Naive thymus-derived CD4-positive, alpha-beta T cell (primary cell): ENCODE measurements around the gene CILP. TPM values are rescaled to one million over a fixed set of nuclear protein-coding genes. Genes with fewer than 3 reads are reported as not detected.

ENCODE experiments used
- ATAC-seq: fragments of 150-1000 bp; cut with Tn5 transposase; 2 replicates; pipeline ENCODE4 v1.10.0; 2021; ENCODE audit warnings: mild to moderate bottlenecking, moderate library complexity
- CTCF ChIA-PET: fragments of 350-600 bp; sonication (Branson Sonifier 250); formaldehyde crosslinking; loops from one replicate; lab custom pipeline; 2021; ENCODE audit warnings: antibody characterized with exemption; lab: Charles Lee
- POLR2A ChIA-PET: fragments of 350-600 bp; sonication (Branson Sonifier 250); formaldehyde crosslinking; loops from one replicate; lab custom pipeline; 2021; ENCODE audit warnings: antibody characterized with exemption, inconsistent platforms; lab: Charles Lee
- DNase-seq, 9 donors: peaks; one replicate each; pipeline versions ENCODE4 v3.0.0 to v3.0.0-alpha.2; 2020 to 2022; ENCODE audit warnings: mixed read lengths in 1 of 9
- H3K27ac ChIP-seq: one replicate; pipeline ENCODE4 v1.7.0; 2013; ENCODE audit warnings: mild to moderate bottlenecking, low read depth, low read length, moderate library complexity
- H3K27me3 ChIP-seq, 2 donors: one replicate each; pipeline ENCODE4 v1.7.0; 2013; ENCODE audit warnings: low read length in 2 of 2, mild to moderate bottlenecking in 2 of 2, moderate library complexity in 2 of 2; ENCODE audit not compliant: control insufficient read depth in 2 of 2, insufficient read depth in 2 of 2
- H3K36me3 ChIP-seq, 3 experiments: 1 replicate in 2 of 3; 2 replicates in 1 of 3; pipeline ENCODE4 v1.7.0; 2013; ENCODE audit warnings: low read length in 3 of 3, mild to moderate bottlenecking in 3 of 3, moderate library complexity in 1 of 3; ENCODE audit not compliant: insufficient read depth in 3 of 3, control insufficient read depth in 2 of 3
- H3K4me1 ChIP-seq, 2 donors: one replicate each; pipeline ENCODE4 v1.7.0; 2013; ENCODE audit warnings: low read length in 2 of 2, mild to moderate bottlenecking in 2 of 2, moderate library complexity in 1 of 2; ENCODE audit not compliant: control insufficient read depth in 2 of 2, insufficient read depth in 2 of 2
- H3K4me3 ChIP-seq: 2 replicates; pipeline ENCODE4 v1.7.0; 2013; ENCODE audit warnings: mild to moderate bottlenecking, low read length
- H3K9me3 ChIP-seq, 3 experiments: 1 replicate in 2 of 3; 2 replicates in 1 of 3; pipeline ENCODE4 v1.7.0; 2013; ENCODE audit warnings: low read length in 3 of 3; ENCODE audit not compliant: control insufficient read depth in 2 of 3
- H3K27ac Mint-ChIP-seq, 9 donors: one replicate each; pipeline ENCODE4 v1.8.0; 2020 to 2022; ENCODE audit warnings: mixed read lengths in 9 of 9, mild to moderate bottlenecking in 8 of 9, moderate library complexity in 5 of 9, inconsistent platforms in 2 of 9
- H3K27me3 Mint-ChIP-seq, 5 donors: one replicate each; pipeline ENCODE4 v1.8.0; 2021 to 2022; ENCODE audit warnings: mixed read lengths in 5 of 5, mild to moderate bottlenecking in 1 of 5
- H3K36me3 Mint-ChIP-seq, 5 donors: one replicate each; pipeline ENCODE4 v1.8.0; 2020 to 2022; ENCODE audit warnings: mixed read lengths in 5 of 5, mild to moderate bottlenecking in 3 of 5, inconsistent platforms in 1 of 5
- H3K4me1 Mint-ChIP-seq, 7 donors: one replicate each; pipeline ENCODE4 v1.8.0; 2020 to 2022; ENCODE audit warnings: mixed read lengths in 7 of 7, mild to moderate bottlenecking in 3 of 7, inconsistent platforms in 1 of 7
- H3K4me3 Mint-ChIP-seq, 10 donors: one replicate each; pipeline ENCODE4 v1.8.0; 2020 to 2022; ENCODE audit warnings: mild to moderate bottlenecking in 10 of 10, mixed read lengths in 10 of 10, moderate library complexity in 6 of 10, inconsistent platforms in 2 of 10
- H3K9me3 Mint-ChIP-seq, 11 donors: one replicate each; pipeline ENCODE4 v1.8.0; 2020 to 2022; ENCODE audit warnings: mixed read lengths in 11 of 11, mild to moderate bottlenecking in 4 of 11, inconsistent platforms in 1 of 11, moderate library complexity in 1 of 11
- intact Hi-C, 2 donors: fragments of 100-400 bp; cut with micrococcal nuclease; formaldehyde crosslinking; loops; one replicate each; pipeline ENCODE4 v1.15.1; 2023
- polyA plus RNA-seq, 2 donors: library from polyadenylated mRNA; unstranded; fragments of 300-500 nt; fragmentation: Illumina TruSeq; gene quantifications; one replicate each; pipeline ENCODE4 v1.2.3, GENCODE V29; 2021
- total RNA-seq, 6 experiments: library from RNA in 5 of 6; stranded (reverse) in 5 of 6; gene quantifications; 1 replicate in 5 of 6; 2 replicates in 1 of 6; pipeline ENCODE4 v1.2.3 and lab custom pipeline; 2021 to 2026

The CILP gene
- total and polyA plus RNA-seq, 7 experiments from 2014 or later = 0.05 to 0.49 (median 0.42) TPM; not detected in 1

DNA sequence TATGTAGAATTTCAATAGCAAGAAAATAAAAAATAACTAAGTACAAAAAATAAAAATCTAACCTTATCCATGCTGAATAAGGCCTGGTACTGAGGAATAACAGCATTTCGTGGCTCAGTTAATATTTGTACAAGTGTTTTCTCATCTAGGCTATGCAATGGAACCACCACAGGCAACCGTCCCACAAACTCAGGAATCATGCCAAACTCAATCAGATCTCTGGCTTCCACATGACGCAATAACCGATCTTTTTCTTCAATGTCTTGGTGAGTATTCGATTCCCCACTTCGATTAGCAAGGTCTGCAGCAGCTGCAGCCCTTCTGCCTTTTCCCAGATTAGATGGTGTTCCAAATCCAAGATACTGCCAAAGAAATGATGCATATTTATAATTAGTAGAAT lies 56.6 kb downstream of the CILP start:
- Mint-ChIP-seq H3K27me3 (no peaks in the 10 kb centered on the region), H3K9me3 (no peaks in the 10 kb centered on the region), H3K4me1 (peaks cover 0 to 2% (median 0%) of the 10 kb centered on the region in 7 donors), H3K27ac (peak overlapping the region in 2 of 9 donors; percentile 4 to 64), H3K36me3 (peaks cover 12 to 32% (median 16%) of the 10 kb centered on the region in 5 donors), H3K4me3 (no peak overlapping the region)
- H3K9me3 ChIP-seq = no peaks in the 10 kb centered on the region
- no peak for ATAC-seq
- intact Hi-C loops = no loop called here
- no peaks in the 10 kb centered on the region for H3K27me3 ChIP-seq
- ChIA-PET CTCF (no interaction called here), POLR2A (no interaction called here)
- DNase-seq = no peak
- H3K27ac ChIP-seq = no peak overlapping the region
- no peaks in the 10 kb centered on the region for H3K4me1 ChIP-seq
- H3K36me3 ChIP-seq = peaks cover 17 to 77% (median 34%) of the 10 kb centered on the region in 3 experiments
- H3K4me3 ChIP-seq = no peak overlapping the region

DNA sequence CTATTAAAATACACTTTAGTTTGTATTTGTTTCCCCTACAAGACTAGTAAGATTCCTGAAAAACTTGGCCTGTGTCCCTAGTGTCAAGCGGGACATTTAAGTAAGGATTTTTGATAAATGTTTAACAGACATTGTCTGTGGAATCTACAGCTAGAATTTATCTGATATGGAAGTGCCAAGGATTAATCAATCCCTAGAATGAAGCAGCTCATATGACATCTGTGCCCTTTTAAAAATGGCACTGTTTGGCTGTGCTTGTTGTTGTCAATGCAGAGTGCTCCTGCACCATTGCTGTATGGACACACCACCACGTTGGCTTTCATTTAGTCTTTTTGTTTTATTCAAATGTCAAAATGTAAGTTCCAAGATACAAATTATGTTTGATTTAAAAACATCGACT lies 63.4 kb downstream of the CILP start:
- ChIA-PET POLR2A (no interaction called here), CTCF (no interaction called here)
- Mint-ChIP-seq H3K9me3 (no peaks in the 10 kb centered on the region), H3K4me1 (peaks cover 0 to 4% (median 0%) of the 10 kb centered on the region in 7 donors), H3K36me3 (peaks cover 4 to 19% (median 13%) of the 10 kb centered on the region in 5 donors), H3K4me3 (no peak overlapping the region), H3K27me3 (no peaks in the 10 kb centered on the region), H3K27ac (peak overlapping the region in 1 of 9 donors; percentile 14)
- Histone ChIP-seq H3K36me3 (peaks cover 3 to 35% (median 5%) of the 10 kb centered on the region in 3 experiments), H3K4me1 (no peaks in the 10 kb centered on the region), H3K9me3 (no peaks in the 10 kb centered on the region), H3K27ac (no peak overlapping the region), H3K27me3 (no peaks in the 10 kb centered on the region), H3K4me3 (no peak overlapping the region)
- DNase-seq (no peak), ATAC-seq (no peak)
- intact Hi-C loops = no loop called here

DNA sequence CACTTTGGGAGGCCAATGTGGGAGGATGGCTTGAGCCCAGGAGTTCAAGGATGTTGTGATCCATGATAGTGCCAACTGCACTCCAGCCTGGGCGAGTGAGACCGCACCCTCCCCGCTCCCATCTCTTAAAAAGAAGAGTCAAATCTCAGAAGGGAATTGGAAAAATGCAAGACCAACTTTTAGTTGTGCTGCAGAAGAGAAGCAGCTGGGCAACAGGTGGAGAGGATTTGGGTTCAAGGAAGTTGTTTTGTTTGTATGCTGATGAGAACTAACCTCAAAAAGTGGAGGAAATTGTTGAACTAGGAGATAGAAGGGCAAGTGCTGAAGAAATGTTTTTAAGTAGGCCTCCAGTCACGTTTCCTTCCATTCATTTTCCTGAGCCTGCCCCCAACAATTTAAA lies 64.8 kb downstream of the CILP start:
- H3K27me3 Mint-ChIP-seq = no peaks in the 10 kb centered on the region
- peak overlapping the region in 4 of 9 donors; percentile 3 to 80 (median 36) for H3K27ac Mint-ChIP-seq
- no peak overlapping the region for H3K4me3 Mint-ChIP-seq
- Histone ChIP-seq H3K4me3 (no peak overlapping the region), H3K27me3 (no peaks in the 10 kb centered on the region), H3K4me1 (no peaks in the 10 kb centered on the region), H3K9me3 (no peaks in the 10 kb centered on the region), H3K36me3 (peaks cover 3 to 29% (median 3%) of the 10 kb centered on the region in 3 experiments), H3K27ac (no peak overlapping the region)
- ATAC-seq (no peak), DNase-seq (no peak)
- intact Hi-C loops = no loop called here
- POLR2A ChIA-PET = no interaction called here
- CTCF ChIA-PET = no interaction called here
- peaks cover 0 to 4% (median 0%) of the 10 kb centered on the region in 7 donors for H3K4me1 Mint-ChIP-seq
- peaks cover 4 to 13% (median 10%) of the 10 kb centered on the region in 5 donors for H3K36me3 Mint-ChIP-seq
- no peaks in the 10 kb centered on the region for H3K9me3 Mint-ChIP-seq

Other genes starting within 250 kb of the CILP start
- gene SPG21, start 221.6 kb downstream of the CILP start, total RNA-seq = 10 to 100 TPM; 42.5 to 72.3 (median 60.0) TPM
- gene SPG21, start 221.6 kb downstream of the CILP start, polyA plus RNA-seq = 100 to 1,000 TPM; 123 to 140 TPM
- gene MTFMT, start 181.8 kb downstream of the CILP start, total RNA-seq = 10 to 100 TPM in 4 of 5 experiments, 1 to 10 TPM in 1; 7.1 to 24.8 (median 12.7) TPM
- 10 to 100 TPM; 19.7 to 21.5 TPM for gene MTFMT, start 181.8 kb downstream of the CILP start, polyA plus RNA-seq
- not detected for gene SLC51B, start 166.1 kb downstream of the CILP start, total RNA-seq
- not detected for gene SLC51B, start 166.1 kb downstream of the CILP start, polyA plus RNA-seq
- not detected for gene RASL12, start 143.5 kb downstream of the CILP start, total RNA-seq
- not detected for gene RASL12, start 143.5 kb downstream of the CILP start, polyA plus RNA-seq
- gene KBTBD13, start 134.7 kb downstream of the CILP start, total RNA-seq = not detected
- gene KBTBD13, start 134.7 kb downstream of the CILP start, polyA plus RNA-seq = not detected
- 10 to 100 TPM in 4 of 5 experiments, 1 to 10 TPM in 1; 6.4 to 17.1 (median 13.5) TPM for gene UBAP1L, start 96.3 kb downstream of the CILP start, total RNA-seq
- gene UBAP1L, start 96.3 kb downstream of the CILP start, polyA plus RNA-seq = under 1 TPM; 0.09 to 0.20 TPM
- gene PDCD7, start 77.7 kb downstream of the CILP start, total RNA-seq = 10 to 100 TPM; 23.0 to 38.6 (median 36.9) TPM
- 10 to 100 TPM; 10.6 to 26.5 TPM for gene PDCD7, start 77.7 kb downstream of the CILP start, polyA plus RNA-seq
- 10 to 100 TPM; 33.4 to 56.3 (median 51.1) TPM for gene CLPX, start 26.1 kb downstream of the CILP start, total RNA-seq
- 10 to 100 TPM; 34.1 to 37.0 TPM for gene CLPX, start 26.1 kb downstream of the CILP start, polyA plus RNA-seq
- gene PARP16, start 75.4 kb upstream of the CILP start, total RNA-seq = 10 to 100 TPM; 10.9 to 21.5 (median 15.7) TPM
- 10 to 100 TPM; 28.1 to 45.7 TPM for gene PARP16, start 75.4 kb upstream of the CILP start, polyA plus RNA-seq
- gene RNU5A-1, start 84.6 kb upstream of the CILP start, total RNA-seq = not detected
- not detected for gene RNU5A-1, start 84.6 kb upstream of the CILP start, polyA plus RNA-seq
- 10 to 100 TPM in 1 of 5 experiments, not detected in 4; 18.9 TPM for gene RNU5B-1, start 93.2 kb upstream of the CILP start, total RNA-seq
- not detected for gene RNU5B-1, start 93.2 kb upstream of the CILP start, polyA plus RNA-seq
- gene IGDCC3, start 166.5 kb upstream of the CILP start, total RNA-seq = not detected
- not detected for gene IGDCC3, start 166.5 kb upstream of the CILP start, polyA plus RNA-seq
- under 1 TPM in 4 of 5 experiments, not detected in 1; 0.08 to 0.34 (median 0.14) TPM for gene IGDCC4, start 211.5 kb upstream of the CILP start, total RNA-seq
- under 1 TPM in 1 of 2 donors, not detected in 1; 0.12 TPM for gene IGDCC4, start 211.5 kb upstream of the CILP start, polyA plus RNA-seq